Fibroblast of skin of abdomen (primary cell): ENCODE measurements around the gene RECQL.
"Not testable (repeated sequence)": the region's sequence is repeated elsewhere in the genome, so short reads cannot be mapped to it uniquely, and the experiment has no call there.

ENCODE experiments used
- DNase-seq: peaks from one replicate; pipeline ENCODE4 v3.0.0-alpha.2; 2013

Gene RECQL

GRCh38 chr12:21500786-21501257 lies 613 bp downstream of the RECQL start:
- DNase-seq: no peak

- no peak for DNase-seq
These were observed 1.7 kb downstream of the RECQL start for GRCh38 chr12:21499765-21500164.

- no peak for DNase-seq
These were observed 15.4 kb downstream of the RECQL start for GRCh38 chr12:21485998-21486397.

GRCh38 chr12:21483531-21483930 lies 17.9 kb downstream of the RECQL start:
- no peak for DNase-seq

GRCh38 chr12:21478756-21479455 lies 22.5 kb downstream of the RECQL start:
- DNase-seq: no peak

- peak; percentile 43 for DNase-seq
These were observed 24.5 kb downstream of the RECQL start for GRCh38 chr12:21476949-21477348.

- no peak for DNase-seq
These were observed 25.9 kb downstream of the RECQL start for GRCh38 chr12:21475552-21475951.

- DNase-seq: no peak
These were observed 29.1 kb downstream of the RECQL start for GRCh38 chr12:21472197-21472823.

- DNase-seq: no peak
These were observed 30.1 kb downstream of the RECQL start for GRCh38 chr12:21471294-21471693.

GRCh38 chr12:21467334-21467733 lies 34.1 kb downstream of the RECQL start:
- DNase-seq: not testable (repeated sequence)

- no peak for DNase-seq
These were observed 42.0 kb downstream of the RECQL start for GRCh38 chr12:21459474-21459873.

- DNase-seq: no peak
These were observed 45.1 kb downstream of the RECQL start for GRCh38 chr12:21456291-21456780.

GRCh38 chr12:21453312-21453852 lies 48.1 kb downstream of the RECQL start:
- no peak for DNase-seq

- DNase-seq: peak; percentile 53
These were observed 49.9 kb downstream of the RECQL start for GRCh38 chr12:21451529-21451928.

- DNase-seq: no peak
These were observed 57.0 kb downstream of the RECQL start for GRCh38 chr12:21444193-21445146.

GRCh38 chr12:21439347-21439746 lies 62.1 kb downstream of the RECQL start:
- DNase-seq: no peak

GRCh38 chr12:21438643-21439042 lies 62.8 kb downstream of the RECQL start:
- no peak for DNase-seq

- no peak for DNase-seq
These were observed 66.7 kb downstream of the RECQL start for GRCh38 chr12:21434699-21435098.

GRCh38 chr12:21433525-21433924 lies 67.9 kb downstream of the RECQL start:
- DNase-seq: no peak

GRCh38 chr12:21429994-21430393 lies 71.4 kb downstream of the RECQL start:
- DNase-seq: no peak

- DNase-seq: peak; percentile 14
These were observed 73.2 kb downstream of the RECQL start for GRCh38 chr12:21428241-21428640.

GRCh38 chr12:21419009-21419699 lies 82.3 kb downstream of the RECQL start:
- not testable (repeated sequence) for DNase-seq
